HG02678 (cell line): ENCODE results near the gene CASP1.
"Not testable (repeated sequence)": the region's sequence is repeated elsewhere in the genome, so short reads cannot be mapped to it uniquely, and the experiment has no call there.

Source experiments
- ATAC-seq: cut with Tn5 transposase; IDR thresholded peaks from one replicate; pipeline ENCODE4 v1.9.1; 2021; ENCODE audit warnings: mild to moderate bottlenecking, moderate library complexity; ENCODE audit not compliant: unreplicated experiment

The CASP1 gene

DNA sequence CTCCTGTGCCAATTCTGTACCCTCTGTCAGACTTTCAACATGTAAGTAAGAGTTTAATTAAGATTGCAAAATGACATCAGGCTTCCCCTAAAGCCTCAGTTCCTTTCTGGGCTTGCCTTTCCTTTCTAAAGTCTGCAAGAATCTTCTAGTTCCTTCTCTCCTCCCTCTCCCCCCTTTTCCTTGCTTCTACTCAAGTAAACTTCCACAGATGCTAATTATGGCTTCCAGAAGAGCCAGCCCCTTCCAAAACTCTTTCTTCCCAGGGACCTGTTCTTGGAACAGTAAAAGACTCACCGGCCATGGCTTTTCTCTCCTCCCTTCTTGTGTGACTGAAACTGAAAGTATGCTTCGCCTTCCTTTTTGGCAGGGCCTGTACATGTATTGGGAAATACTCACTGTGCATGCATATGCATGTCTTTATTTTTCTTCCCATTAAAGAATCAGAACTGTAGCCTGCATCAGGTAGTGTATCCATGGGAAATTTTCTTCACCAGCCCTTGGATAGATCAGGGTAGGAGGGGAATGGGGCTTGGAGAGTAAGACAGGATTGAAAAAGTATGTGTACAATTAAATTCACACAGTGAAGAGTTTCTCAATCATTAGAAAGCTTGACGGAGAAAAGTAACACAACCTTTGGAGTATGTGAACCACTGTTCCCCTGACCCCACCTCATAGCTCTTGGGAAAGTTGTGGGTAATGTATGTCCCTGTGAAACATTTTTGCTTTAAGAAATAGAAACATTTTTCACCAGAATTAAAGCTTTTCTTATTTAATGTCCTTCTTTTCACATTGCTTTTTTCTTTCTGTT is at the start of gene CASP1:
CASP1 (minus strand) TSS at position 332 of the 808 bp plus-strand sequence; CDS start at position 301, 31 bp downstream.
- ATAC-seq, result peak; percentile 93

DNA sequence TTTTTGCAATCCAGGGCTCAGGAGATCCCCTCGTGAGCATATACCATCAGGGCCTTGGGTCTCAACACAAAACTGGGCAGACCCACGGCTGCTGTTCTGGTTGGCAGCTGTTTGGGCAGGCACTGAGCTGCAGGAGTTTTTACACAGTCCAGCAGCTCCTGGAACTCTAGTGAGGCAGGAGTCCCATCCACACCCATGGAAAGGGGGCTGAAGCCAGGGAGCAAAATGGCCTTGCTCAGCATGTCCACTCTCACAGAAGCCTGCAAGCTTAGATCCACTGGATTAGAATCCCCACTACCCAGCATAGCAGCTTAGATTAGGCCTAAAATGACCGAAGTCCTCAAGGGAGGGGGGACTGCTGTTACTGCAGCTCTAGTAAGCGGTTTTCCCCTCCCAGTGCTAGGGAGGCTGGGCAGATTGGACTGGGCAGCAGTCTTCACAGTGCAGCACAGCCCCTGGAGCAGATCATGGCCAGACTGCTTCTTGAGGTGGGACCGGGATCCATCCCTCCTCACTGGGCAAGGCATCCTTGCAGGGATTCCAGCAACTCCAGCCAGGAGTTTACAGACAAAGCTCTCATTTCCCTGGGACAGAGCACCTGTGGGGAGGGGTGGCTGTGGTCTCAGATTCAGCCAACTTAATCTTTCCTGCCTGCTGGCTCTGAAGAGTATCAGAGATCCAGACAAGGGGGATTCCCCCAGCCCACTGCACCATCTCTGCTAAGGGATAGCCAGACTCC is 46.6 kb upstream of the CASP1 start:
- no peak for ATAC-seq

DNA sequence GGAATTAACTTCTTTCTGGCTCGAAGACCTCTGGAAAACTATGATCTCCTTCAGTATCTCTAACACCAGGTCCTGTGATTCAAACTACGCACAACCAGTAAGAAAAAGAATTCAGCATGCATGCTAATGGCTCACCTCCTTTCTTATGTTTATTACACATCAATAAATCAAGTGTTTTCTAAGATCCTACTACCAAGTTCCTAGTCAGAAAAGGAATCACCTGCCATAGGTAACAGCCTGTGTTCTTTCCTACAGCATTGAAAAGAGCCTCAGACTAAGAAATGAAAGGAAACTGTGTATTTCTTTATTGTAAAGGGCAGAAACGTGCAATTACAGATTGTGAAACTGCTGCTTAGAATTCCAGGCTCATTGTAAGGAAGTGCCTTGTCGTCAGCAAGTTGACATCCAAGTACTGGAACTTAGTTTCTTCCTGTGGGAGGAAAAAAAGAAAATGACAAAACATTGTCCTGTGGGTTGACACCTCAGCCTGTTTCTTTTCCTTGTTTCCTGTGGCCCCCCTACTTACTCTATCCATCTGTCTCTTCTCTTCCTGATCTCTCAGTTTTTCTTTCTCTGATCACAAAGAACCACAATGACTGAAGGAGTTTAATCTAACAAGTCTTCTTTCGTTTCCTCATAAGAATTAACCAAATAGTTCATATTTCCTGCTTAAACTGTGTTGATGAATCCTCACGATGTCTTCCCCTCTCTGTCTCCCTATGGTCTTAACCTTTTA is 45.4 kb upstream of the CASP1 start:
- not testable (repeated sequence) for ATAC-seq

DNA sequence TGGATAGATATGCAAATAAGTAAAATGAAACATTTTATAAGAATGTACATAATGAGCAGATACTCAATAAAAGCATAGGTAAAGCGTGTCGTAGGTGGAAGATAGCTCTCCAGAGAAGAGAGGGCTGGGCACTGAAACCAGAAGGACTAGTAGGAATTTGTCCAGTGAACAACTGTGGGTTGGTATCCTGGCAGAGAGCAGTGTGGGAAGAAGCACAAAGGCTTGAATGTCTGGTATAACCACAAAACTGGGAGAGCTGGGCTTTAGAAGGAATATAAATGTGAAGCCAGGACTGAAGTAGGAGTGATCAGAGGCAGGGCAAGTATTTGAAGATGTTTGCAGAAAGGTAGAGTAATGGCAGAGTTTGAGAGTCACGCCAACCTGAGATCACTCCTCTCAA is 43.3 kb upstream of the CASP1 start:
- no peak for ATAC-seq

DNA sequence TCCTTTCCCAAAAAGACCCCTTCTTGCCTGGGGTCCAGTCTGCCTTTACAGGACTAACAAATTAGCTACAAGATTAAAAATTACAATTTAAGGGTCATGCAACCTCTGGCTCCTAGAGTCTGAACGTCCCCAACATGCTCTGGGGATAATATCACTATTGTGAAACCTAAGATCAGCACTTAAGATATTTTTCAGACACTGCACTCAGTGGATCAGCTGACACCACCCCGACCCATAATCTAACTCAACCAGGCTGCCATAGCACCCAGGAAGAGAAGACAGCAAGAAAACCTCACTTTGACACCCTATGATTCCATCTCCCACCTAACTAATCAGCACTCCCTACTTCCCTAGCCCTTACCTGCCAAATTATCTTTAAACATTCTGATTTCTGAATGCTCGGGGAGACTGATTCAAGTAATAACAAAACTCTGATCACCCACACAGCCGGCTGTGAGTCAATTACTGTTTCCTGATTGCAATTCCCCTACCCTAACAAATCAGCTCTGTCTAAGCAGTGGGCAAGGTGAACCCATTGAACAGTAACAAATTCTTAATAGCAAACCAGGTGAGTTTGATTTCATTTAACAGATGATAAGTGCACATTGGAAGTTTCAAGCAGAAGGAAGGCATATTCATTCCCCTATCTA is 42.3 kb upstream of the CASP1 start:
- not testable (repeated sequence) for ATAC-seq

DNA sequence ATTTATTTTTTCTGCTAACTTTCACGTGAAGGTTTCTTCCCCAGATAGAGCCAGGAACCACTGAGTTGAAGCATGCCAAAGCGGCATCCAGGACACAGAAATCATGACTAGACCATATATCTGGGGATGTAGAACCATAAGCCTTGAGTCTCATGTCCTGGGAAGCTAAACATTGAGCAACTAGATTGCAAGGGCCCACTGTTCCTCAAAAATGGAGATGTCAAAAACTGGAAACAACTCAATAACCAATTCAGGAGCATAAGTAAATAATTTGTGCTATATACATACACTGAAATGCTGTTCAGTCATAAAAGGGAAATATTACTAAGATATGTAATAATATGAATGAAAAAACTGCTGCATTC is 39.2 kb upstream of the CASP1 start:
- ATAC-seq, result no peak

DNA sequence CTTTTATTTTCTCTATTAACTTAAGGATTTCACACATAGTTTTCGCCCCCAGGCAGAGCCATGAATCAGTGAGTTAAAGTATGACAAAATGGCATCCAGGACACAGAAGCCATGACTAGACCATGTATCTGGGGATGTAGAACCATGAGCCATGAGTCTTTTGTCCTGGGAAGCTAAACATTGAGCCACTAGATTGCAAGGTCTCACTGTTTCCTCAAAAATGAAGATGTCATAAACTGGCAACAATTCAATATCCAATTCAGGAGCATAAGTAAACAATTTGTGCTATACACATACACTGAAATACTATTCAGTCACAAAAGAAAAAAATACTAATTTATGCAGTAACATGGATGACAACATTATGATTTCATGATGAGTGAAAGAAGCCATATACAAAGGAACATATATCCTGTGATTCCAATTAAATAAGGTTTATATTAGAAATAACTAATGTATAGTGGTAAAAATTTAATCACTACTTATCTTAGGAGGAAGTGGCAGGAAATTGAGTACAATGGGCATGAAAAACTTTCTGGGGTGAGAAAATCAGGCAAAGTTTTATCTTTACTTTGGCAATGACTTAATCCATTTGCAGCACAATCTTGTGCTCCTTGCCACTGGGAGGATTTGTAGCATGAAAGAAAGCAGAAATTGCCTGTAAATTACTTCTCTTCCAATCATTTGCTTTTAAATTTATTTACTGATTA is 38.7 kb upstream of the CASP1 start:
- ATAC-seq, result no peak

DNA sequence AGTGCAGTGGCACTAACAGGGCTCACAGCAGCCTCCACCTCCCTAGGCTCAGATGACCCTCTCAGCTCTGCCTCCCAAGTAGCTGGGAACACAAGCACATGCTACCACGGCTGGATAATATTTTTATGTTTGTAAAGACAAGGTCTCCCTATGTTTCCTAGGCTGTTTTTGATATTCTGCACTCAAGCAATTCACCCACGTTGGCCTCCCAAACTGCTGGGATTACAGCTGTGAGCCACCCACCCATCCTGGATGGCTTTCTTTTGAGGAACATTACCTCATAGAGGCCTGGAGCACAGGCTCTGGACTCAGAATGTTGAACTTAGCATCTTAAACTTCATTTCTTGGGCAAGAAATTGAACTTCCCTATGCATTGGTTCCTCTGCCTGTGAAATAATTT is 37.1 kb upstream of the CASP1 start:
- ATAC-seq, result not testable (repeated sequence)

DNA sequence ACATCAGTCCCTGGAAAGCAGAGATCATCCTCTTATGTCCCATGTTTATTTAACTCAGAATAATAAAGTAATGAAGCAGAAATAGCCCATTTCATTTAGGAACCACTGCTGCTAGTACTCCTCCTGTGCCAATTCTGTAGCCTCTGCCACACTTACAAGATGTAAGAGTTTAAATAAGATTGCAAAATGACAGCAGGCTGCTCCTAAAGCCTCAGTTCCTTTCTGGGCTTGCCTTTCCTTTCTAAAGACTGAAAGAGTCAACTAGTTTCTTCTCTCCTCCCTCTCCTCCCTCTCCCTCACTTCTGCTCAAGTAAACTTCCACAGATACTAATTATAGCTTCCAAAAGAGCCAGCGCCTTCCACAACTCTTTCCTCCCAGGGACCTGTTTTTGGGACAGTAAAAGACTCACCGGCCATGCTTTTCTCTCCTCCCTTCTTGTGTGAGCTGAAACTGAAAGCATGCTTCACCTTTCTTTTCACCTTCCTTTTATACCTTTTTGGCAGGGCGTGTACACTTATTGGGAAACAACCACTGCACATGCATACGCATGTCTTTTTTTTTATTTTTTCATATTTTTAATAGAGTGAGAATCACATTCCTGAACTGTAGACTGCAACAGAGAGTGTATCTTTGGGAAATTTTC is 36.3 kb upstream of the CASP1 start:
- ATAC-seq, result no peak

DNA sequence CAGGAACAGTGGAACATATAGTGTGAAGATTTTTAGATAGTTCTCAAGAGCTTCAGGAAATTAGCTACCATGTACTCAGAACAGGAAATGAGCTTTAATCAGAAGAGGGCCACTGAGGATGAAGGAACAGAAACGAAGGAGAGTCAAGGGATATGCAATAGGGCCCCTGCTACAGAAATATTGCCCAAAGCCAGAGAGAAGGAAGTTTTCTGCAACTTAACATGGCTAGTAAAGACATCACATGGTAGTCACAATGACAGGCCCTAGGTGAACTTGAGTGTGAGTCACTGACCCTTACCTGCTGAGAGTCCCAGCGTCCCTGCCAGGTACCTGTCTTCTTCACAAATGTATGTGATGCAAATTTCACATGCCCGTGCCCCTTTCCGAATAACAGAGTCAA is 35.4 kb upstream of the CASP1 start:
- ATAC-seq, result no peak

DNA sequence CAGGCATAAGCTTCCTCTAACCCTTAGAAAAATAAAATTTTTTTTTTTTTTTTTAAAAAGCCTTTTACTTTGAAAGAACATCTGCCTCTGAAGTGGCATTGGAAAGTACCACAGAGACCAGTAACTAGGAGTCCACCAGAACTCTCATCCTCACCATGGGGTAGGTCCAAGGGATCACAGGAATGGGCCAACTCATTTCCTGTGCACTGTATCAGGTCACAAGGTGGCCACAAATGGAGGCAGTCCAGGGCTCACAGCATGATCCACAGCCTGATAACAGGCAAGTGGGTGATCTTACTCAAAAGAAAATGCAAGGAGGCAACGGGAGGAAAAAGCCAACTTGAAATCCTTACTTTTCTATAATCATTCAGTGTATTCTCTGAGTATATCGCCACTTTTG is 34.8 kb upstream of the CASP1 start:
- not testable (repeated sequence) for ATAC-seq

DNA sequence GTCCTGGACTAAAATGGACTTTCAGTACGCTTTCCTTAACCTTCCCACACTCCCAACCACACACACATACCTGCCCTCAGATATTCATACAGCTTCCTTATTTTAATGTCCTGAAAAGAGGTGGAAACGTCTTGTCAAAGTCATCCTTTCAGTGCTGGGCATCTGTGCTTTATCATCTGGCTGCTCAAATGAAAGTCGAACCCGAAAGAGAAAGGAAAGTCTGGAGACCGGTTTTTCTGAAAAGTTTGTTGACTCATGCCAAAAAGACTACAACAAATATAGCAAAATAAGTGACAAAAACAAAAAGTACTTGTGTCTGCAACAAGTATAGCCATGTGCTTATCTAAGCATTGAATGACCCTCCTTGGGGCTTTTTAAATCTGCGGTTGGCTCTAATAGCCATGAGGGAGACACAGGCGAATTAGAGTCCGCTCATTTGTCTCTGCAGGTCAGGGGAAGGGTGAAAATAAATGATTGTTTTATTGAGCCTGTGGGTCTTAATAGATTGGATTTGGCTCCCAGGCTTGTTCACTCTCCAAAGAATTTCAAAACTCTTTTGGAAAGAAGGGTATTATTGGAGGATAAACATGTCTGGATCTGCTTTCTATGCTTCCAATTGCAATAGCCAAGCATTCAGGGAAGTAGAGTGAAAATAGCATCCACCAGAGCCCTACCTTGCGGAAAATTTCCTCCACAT is 28.4 kb upstream of the CASP1 start:
- not testable (repeated sequence) for ATAC-seq

DNA sequence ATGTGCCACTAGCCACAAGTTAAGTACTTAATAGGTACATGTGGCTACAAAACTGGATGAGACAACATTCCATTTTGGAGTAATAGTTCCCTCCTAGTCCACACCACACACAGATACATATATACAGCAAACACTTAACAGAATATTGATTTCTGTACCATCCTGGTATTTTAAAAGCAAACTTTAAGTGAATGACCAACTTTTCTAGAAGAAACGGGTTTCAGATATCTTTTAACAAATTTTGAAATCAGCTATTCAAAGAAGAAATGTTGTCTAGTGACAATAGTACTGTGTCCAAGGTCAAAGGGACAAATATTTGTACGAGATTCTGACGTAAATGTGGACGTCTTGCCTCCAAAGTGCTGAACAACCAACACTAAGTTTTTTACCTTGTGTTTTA is 22.5 kb upstream of the CASP1 start:
- ATAC-seq, result no peak

DNA sequence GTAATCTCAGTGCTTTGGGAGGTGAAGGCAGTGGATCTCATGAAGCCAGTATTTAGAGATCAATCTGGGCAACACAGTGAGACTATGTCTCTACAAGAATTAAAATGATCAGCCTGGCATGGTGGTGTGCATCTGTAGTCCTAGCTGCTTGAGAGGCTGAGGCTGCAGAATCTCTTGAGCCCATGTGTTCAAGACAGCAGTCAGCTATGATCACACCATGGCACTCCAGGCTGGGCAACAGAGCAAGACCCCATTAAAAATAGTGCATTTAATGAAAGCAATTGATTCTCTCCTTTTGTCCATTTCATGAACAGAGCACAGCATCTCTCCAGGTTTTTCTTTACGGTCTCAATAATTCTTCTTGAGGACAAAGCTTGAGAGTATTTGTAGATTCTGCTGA is 21.5 kb upstream of the CASP1 start:
- no peak for ATAC-seq

DNA sequence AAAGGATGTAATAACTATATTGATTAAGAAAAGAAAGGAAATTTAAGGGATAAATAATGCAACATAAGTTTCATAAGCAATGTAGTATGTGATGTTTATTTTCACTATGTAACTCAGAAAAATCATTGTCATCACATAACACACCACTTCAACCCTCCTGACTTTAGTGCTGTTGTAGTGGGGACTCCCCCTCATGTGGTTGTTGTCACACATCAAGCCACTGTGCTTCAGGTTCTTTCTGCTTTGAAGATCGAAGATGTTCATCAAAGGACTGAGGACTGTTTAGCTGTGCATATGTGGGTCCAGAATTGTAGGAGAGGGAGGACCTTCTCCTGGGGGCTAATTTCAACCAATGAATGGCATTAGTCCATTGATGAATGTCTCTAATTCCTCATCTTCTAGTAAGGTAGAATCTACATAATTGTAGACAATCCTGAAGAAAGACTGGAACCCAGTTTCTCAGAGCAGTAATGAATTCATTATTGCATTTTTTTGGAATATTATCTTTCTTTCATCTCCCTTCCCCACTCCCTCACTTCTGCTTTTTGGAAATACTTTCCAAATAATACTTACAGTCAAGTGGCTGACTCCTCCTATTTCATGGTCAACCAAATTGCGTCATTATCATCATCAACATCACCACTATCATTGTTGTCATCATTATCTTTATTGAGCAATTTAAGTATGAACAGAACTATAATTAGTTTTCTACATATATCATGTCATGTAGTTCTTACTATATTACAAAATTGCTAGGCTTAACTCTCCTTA is 20.0 kb upstream of the CASP1 start:
- no peak for ATAC-seq

DNA sequence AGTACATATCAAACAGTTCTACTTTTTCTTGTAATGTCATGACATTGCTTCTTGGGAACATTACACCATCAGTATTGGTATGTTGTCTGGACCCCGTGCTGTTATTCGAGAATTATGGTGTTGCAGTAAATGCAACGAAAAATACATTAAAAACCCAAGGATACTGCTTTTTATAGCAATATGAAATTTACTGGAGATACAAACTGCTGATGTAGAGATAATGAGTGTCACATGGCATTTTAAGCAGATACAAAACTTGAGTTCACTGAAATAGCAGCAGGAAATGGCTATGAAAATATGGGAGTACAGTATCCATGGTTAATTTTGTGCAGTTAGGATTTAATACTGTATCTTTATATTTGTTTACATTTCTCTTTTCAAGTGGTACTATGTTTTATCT is 17.5 kb upstream of the CASP1 start:
- no peak for ATAC-seq

DNA sequence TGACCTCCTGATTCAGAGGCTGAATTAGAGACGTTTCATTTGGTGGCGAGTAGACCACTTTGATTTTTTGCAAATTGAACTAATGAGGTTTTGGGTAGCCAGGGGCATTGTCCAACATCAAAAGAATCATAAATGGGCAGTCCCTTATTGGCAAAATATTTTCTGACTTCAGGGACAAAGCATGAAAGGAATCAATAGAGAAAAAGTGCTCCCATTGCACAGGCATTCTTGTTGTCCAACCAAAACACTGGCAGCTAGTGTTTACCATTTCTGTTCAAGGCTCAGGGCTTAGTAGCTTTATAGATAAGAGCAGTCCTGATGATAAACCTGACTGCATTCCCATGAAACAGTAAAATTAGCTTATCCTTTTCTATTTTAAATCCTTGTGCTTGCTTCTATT is 16.6 kb upstream of the CASP1 start:
- no peak for ATAC-seq

DNA sequence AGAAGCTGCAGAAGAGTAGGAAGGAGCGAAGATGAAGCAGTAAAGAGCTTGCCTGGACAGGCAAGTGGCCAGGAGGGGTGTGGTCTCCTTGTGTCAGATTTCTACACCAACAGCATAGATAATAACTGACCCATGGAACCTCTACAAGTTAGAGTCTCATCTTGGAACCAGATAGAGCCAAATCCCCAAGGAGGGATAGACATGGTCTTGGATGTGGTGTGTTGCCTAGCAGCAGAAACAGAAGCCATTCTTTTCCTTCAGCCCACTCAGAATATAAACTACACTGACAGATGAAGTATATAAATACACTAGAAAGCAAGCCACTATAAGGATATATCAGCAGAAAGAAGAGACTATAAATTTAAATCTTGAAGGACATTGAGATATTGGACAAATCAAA is 14.5 kb upstream of the CASP1 start:
- ATAC-seq, result no peak
